ENCODE results near the gene ATG10. TPM values are rescaled to one million over a fixed set of nuclear protein-coding genes. Genes with fewer than 3 reads are reported as not detected.
"Not testable (repeated sequence)": the region's sequence is repeated elsewhere in the genome, so short reads cannot be mapped to it uniquely, and the experiment has no call there.

ATG10 gene
- total RNA-seq, 2 experiments from 2014 or later = 9.5 to 11.5 TPM

GRCh38 chr5:81961651-81962440, 10.0 kb upstream of the ATG10 start:
- DNase-seq = no peak
- no peaks in the 10 kb centered on the region for H3K27me3 Mint-ChIP-seq (ENCODE audit: low read depth)
- H3K4me1 Mint-ChIP-seq (ENCODE audit: low read depth) = no peaks in the 10 kb centered on the region
- H3K9me3 Mint-ChIP-seq (ENCODE audit: insufficient read depth) = no peaks in the 10 kb centered on the region
- ATAC-seq = no peak
- H3K4me3 Mint-ChIP-seq = no peak overlapping the region
- POLR2A ChIA-PET = no interaction called here
- CTCF ChIA-PET = no interaction called here
- no peak overlapping the region for H3K27ac Mint-ChIP-seq
- no peaks in the 10 kb centered on the region for H3K36me3 Mint-ChIP-seq (ENCODE audit: low read depth)

- H3K27me3 Mint-ChIP-seq (ENCODE audit: low read depth) = no peaks in the 10 kb centered on the region
- ATAC-seq (no peak), DNase-seq (no peak)
- no peak overlapping the region for H3K27ac Mint-ChIP-seq
- CTCF ChIA-PET = no interaction called here
- no peaks in the 10 kb centered on the region for H3K36me3 Mint-ChIP-seq (ENCODE audit: low read depth)
- POLR2A ChIA-PET = no interaction called here
- H3K4me3 Mint-ChIP-seq = no peak overlapping the region
- no peaks in the 10 kb centered on the region for H3K4me1 Mint-ChIP-seq (ENCODE audit: low read depth)
- H3K9me3 Mint-ChIP-seq (ENCODE audit: insufficient read depth) = no peaks in the 10 kb centered on the region
Observed at GRCh38 chr5:81963544-81963943, 8.3 kb upstream of the ATG10 start.

- Mint-ChIP-seq H3K4me1 (ENCODE audit: low read depth) (peaks cover 3% of the 10 kb centered on the region), H3K36me3 (ENCODE audit: low read depth) (no peaks in the 10 kb centered on the region), H3K27ac (no peak overlapping the region), H3K4me3 (no peak overlapping the region), H3K9me3 (ENCODE audit: insufficient read depth) (no peaks in the 10 kb centered on the region), H3K27me3 (ENCODE audit: low read depth) (no peaks in the 10 kb centered on the region)
- ATAC-seq = no peak
- CTCF ChIA-PET = no interaction called here
- POLR2A ChIA-PET = no interaction called here
- no peak for DNase-seq
Observed at GRCh38 chr5:81965524-81965923, 6.3 kb upstream of the ATG10 start.

- H3K9me3 Mint-ChIP-seq (ENCODE audit: insufficient read depth) = no peaks in the 10 kb centered on the region
- DNase-seq = no peak
- ChIA-PET CTCF (no interaction called here), POLR2A (interaction anchor here (0.6 kb wide), 1 partner anchor 619 kb away, joined by 4 read pairs; no protein-coding TSS in a partner anchor)
- no peak overlapping the region for H3K27ac Mint-ChIP-seq
- no peak for ATAC-seq
- peaks cover 3% of the 10 kb centered on the region for H3K36me3 Mint-ChIP-seq (ENCODE audit: low read depth)
- H3K4me1 Mint-ChIP-seq (ENCODE audit: low read depth) = peaks cover 25% of the 10 kb centered on the region
- no peak overlapping the region for H3K4me3 Mint-ChIP-seq
- H3K27me3 Mint-ChIP-seq (ENCODE audit: low read depth) = no peaks in the 10 kb centered on the region
Observed at GRCh38 chr5:81969226-81969625, 2.6 kb upstream of the ATG10 start.

- no peak for ATAC-seq
- Mint-ChIP-seq H3K4me3 (no peak overlapping the region), H3K27me3 (ENCODE audit: low read depth) (no peaks in the 10 kb centered on the region), H3K9me3 (ENCODE audit: insufficient read depth) (no peaks in the 10 kb centered on the region), H3K36me3 (ENCODE audit: low read depth) (peaks cover 3% of the 10 kb centered on the region), H3K27ac (no peak overlapping the region), H3K4me1 (ENCODE audit: low read depth) (peaks cover 31% of the 10 kb centered on the region)
- POLR2A ChIA-PET = interaction anchor here (0.6 kb wide), 1 partner anchor 618 kb away, joined by 4 read pairs; no protein-coding TSS in a partner anchor
- no peak for DNase-seq
- CTCF ChIA-PET = no interaction called here
Observed at GRCh38 chr5:81969912-81970311, 1.9 kb upstream of the ATG10 start.

GRCh38 chr5:81971111-81971711, 612 bp upstream of the ATG10 start:
- Mint-ChIP-seq H3K4me1 (ENCODE audit: low read depth) (peaks cover 32% of the 10 kb centered on the region), H3K36me3 (ENCODE audit: low read depth) (peaks cover 3% of the 10 kb centered on the region), H3K27me3 (ENCODE audit: low read depth) (no peaks in the 10 kb centered on the region), H3K9me3 (ENCODE audit: insufficient read depth) (no peaks in the 10 kb centered on the region), H3K4me3 (peak overlapping the region; percentile 93), H3K27ac (peak overlapping the region; percentile 97)
- peak; percentile 22 for ATAC-seq
- POLR2A ChIA-PET = interaction anchor here (0.6 to 2.1 kb wide), 5 partner anchors 74 to 876 kb away, joined by 3 to 20 read pairs (median 4); partner anchors contain the start of gene SSBP2
- CTCF ChIA-PET = interaction anchor here (1.0 kb wide), 1 partner anchor 115 kb away, joined by 5 read pairs; no protein-coding TSS in a partner anchor
- peak; percentile 32 for DNase-seq

GRCh38 chr5:81972492-81972783, 615 bp downstream of the ATG10 start:
- ATAC-seq = no peak
- no peak for DNase-seq
- POLR2A ChIA-PET = interaction anchor here (0.9 to 2.1 kb wide), 6 partner anchors 75 to 671 kb away, joined by 3 to 20 read pairs (median 3); partner anchors contain the start of genes SSBP2 and ZCCHC9
- Mint-ChIP-seq H3K27me3 (ENCODE audit: low read depth) (no peaks in the 10 kb centered on the region), H3K27ac (peak overlapping the region; percentile 77), H3K4me1 (ENCODE audit: low read depth) (peaks cover 36% of the 10 kb centered on the region), H3K36me3 (ENCODE audit: low read depth) (peaks cover 13% of the 10 kb centered on the region), H3K4me3 (peak overlapping the region; percentile 77), H3K9me3 (ENCODE audit: insufficient read depth) (no peaks in the 10 kb centered on the region)
- CTCF ChIA-PET = no interaction called here

GRCh38 chr5:81980160-81980559, 8.3 kb downstream of the ATG10 start:
- DNase-seq = no peak
- POLR2A ChIA-PET = interaction anchor here (1.2 kb wide), 1 partner anchor 465 kb away, joined by 3 read pairs; no protein-coding TSS in a partner anchor
- CTCF ChIA-PET = no interaction called here
- Mint-ChIP-seq H3K9me3 (ENCODE audit: insufficient read depth) (no peaks in the 10 kb centered on the region), H3K4me3 (no peak overlapping the region), H3K27me3 (ENCODE audit: low read depth) (no peaks in the 10 kb centered on the region), H3K4me1 (ENCODE audit: low read depth) (peaks cover 5% of the 10 kb centered on the region), H3K36me3 (ENCODE audit: low read depth) (peaks cover 40% of the 10 kb centered on the region), H3K27ac (no peak overlapping the region)
- ATAC-seq = no peak

GRCh38 chr5:81980598-81981260, 8.9 kb downstream of the ATG10 start:
- H3K4me1 Mint-ChIP-seq (ENCODE audit: low read depth) = peaks cover 5% of the 10 kb centered on the region
- no peak for ATAC-seq
- CTCF ChIA-PET = no interaction called here
- no peak for DNase-seq
- peaks cover 44% of the 10 kb centered on the region for H3K36me3 Mint-ChIP-seq (ENCODE audit: low read depth)
- no peaks in the 10 kb centered on the region for H3K27me3 Mint-ChIP-seq (ENCODE audit: low read depth)
- no peak overlapping the region for H3K27ac Mint-ChIP-seq
- POLR2A ChIA-PET = interaction anchor here (1.2 kb wide), 1 partner anchor 466 kb away, joined by 3 read pairs; no protein-coding TSS in a partner anchor
- no peak overlapping the region for H3K4me3 Mint-ChIP-seq
- H3K9me3 Mint-ChIP-seq (ENCODE audit: insufficient read depth) = no peaks in the 10 kb centered on the region

- DNase-seq; CTCF ChIA-PET; H3K27ac Mint-ChIP-seq; H3K4me1 Mint-ChIP-seq (ENCODE audit: low read depth); H3K9me3 Mint-ChIP-seq (ENCODE audit: insufficient read depth); H3K4me3 Mint-ChIP-seq; H3K27me3 Mint-ChIP-seq (ENCODE audit: low read depth); POLR2A ChIA-PET; ATAC-seq: not testable (repeated sequence)
- peaks cover 39% of the 10 kb centered on the region for H3K36me3 Mint-ChIP-seq (ENCODE audit: low read depth)
Observed at GRCh38 chr5:81982172-81982685, 10.4 kb downstream of the ATG10 start.

- CTCF ChIA-PET; ATAC-seq; POLR2A ChIA-PET; H3K9me3 Mint-ChIP-seq (ENCODE audit: insufficient read depth); H3K27me3 Mint-ChIP-seq (ENCODE audit: low read depth); H3K4me3 Mint-ChIP-seq; H3K27ac Mint-ChIP-seq; H3K4me1 Mint-ChIP-seq (ENCODE audit: low read depth); DNase-seq: not testable (repeated sequence)
- peaks cover 35% of the 10 kb centered on the region for H3K36me3 Mint-ChIP-seq (ENCODE audit: low read depth)
Observed at GRCh38 chr5:81983148-81983547, 11.3 kb downstream of the ATG10 start.

GRCh38 chr5:81983563-81983962, 11.7 kb downstream of the ATG10 start:
- POLR2A ChIA-PET; H3K9me3 Mint-ChIP-seq (ENCODE audit: insufficient read depth); H3K27ac Mint-ChIP-seq; H3K27me3 Mint-ChIP-seq (ENCODE audit: low read depth); ATAC-seq; CTCF ChIA-PET; DNase-seq; H3K4me1 Mint-ChIP-seq (ENCODE audit: low read depth); H3K4me3 Mint-ChIP-seq: not testable (repeated sequence)
- H3K36me3 Mint-ChIP-seq (ENCODE audit: low read depth) = peaks cover 30% of the 10 kb centered on the region
